Stimulated activated CD8-positive, alpha-beta memory T cell treated with anti-CD3 and anti-CD28 coated beads, Interleukin-12 subunit alpha, Interleukin-12 subunit beta, amount 100 ng/mL, for 24 hours (primary cell): ENCODE results near the gene TSTD1.
A peak's percentile ranks its signal among the peaks of the same experiment; 100 is the strongest.
"Not testable (repeated sequence)": the region's sequence is repeated elsewhere in the genome, so short reads cannot be mapped to it uniquely, and the experiment has no call there.

ENCODE experiments used
- DNase-seq: peaks from one replicate; pipeline ENCODE4 v3.0.0-alpha.2; 2020; ENCODE audit errors: extremely low read depth

TSTD1 gene

DNA sequence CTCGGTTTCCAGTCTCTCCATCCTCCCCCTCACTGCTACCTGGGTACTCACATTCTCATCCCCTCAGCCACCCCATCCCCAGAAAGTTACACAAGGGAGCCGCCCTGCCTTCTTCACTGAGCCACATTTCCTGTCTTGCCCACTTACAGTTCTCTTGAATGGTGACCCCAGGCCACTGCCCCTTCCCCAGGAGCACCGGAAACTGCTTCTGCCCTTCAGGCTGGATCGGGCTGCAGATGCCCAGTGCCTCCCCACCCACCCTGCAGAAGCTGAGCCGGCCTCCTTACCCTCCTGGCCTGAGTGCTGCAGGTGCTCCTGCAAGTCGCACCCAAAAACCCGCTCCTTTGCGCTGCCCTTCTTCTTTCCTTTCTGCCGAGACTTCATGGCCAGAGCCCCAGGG is 30.5 kb upstream of the TSTD1 start:
- no peak for DNase-seq

DNA sequence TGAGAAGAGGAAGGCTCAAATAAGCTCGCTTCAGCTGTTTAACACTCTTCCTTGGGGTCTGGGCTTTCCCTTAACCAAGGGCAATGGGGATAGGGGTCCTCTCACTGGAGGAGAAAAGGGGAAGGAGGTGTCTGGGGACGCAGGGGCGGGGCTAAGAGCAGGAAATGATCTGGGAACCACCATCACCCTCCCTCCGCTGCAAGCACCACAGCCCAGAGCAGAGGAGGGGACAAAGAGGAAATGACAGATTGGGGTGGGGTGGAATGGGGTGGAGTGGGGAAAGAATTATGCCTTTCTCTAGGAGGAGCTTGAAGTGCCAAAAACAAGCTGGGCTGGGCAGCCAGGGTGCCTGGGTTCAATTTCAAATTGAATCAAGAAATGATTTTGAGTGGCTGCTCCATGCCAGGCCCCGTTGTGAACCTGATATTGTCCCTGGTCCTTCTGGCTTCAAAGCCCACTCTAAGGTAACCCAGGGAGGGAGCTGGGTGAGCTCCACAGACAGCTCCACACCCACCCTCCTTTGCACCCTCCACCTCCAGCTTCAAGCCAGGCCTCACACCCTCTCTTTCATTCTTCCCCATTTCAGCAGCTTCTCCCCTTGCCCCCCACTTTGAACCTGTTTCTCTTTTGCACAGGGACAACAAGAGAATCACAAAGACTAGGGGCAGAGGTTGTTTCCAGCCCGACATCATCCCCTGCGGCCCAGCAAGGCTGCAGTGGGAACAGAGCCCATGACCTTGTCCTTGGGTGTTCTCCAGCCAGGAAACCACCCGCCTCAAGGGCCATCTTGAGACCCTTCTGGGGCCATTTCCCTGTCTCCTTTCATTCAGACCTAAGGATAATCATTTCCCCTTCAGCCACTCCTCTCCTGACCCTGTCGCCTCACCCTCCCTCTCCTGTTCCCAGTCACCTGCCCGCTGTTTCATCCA is 29.8 kb upstream of the TSTD1 start:
- DNase-seq = peak; percentile 60

DNA sequence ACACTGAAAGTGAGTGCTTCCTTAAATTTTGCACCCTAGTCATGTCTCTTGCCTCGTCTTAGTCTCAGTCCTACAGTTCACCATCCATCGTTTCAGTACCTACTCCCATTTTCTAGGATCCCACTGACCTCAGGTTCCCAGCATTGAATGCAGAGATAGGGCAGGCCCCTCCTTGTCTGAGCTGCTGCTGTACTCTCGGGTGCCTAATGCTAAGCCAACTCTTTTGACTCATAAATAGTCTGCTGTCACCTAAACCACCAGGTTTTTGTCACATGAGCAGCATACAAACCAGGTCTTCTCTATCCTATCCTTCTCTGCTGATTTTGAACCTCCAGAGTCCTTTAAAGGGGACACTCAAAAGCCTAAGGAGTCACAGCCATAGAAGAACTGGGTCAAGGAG is 27.9 kb upstream of the TSTD1 start:
- no peak for DNase-seq

- not testable (repeated sequence) for DNase-seq
Measured at GRCh38 chr1:161065681-161066080, 26.9 kb upstream of the TSTD1 start.

DNA sequence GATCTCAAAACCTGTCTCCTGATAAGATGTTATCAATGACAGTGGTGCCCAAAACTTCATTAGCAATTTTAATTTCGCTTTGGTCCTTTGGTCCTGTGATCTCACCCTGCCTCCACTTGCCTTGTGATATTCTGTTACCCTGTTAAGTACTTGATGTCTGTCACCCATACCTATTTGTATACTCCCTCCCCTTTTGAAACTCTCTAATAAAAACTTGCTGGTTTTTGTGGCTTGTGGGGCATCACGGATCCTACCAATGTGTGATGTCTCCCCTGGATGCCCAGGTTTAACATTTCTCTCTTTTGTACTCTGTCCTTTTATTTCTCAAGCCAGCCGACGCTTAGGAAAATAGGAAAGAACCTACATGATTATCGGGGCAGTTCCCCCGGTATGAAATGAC is 25.2 kb upstream of the TSTD1 start:
- DNase-seq = not testable (repeated sequence)

GRCh38 chr1:161061419-161061818 is 22.7 kb upstream of the TSTD1 start:
- DNase-seq = no peak

DNA sequence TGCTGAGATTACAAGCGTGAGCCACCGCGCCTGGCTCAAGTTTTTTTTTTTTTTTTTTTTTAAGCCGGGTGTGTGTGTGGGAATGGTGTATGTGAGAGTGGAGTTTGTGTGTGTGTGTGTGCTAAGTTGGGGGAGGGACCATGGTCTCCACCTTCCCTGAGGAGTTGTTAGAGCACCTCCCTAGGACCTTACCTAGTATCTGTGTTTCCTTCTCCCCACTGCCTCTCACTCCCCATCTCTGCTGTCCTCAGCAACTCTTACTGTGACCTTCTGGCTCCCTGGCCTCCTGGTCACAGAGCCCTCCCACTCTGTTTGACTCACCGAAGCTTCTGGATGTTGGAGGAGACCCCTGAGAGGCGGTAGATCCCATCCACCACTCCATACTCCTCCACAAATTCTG is 20.5 kb upstream of the TSTD1 start:
- no peak for DNase-seq

GRCh38 chr1:161054805-161055204 is 16.0 kb upstream of the TSTD1 start:
- no peak for DNase-seq

GRCh38 chr1:161054232-161054631 is 15.5 kb upstream of the TSTD1 start:
- no peak for DNase-seq

GRCh38 chr1:161052899-161053298 is 14.1 kb upstream of the TSTD1 start:
- DNase-seq = no peak

GRCh38 chr1:161051219-161051618 is 12.5 kb upstream of the TSTD1 start:
- no peak for DNase-seq

- DNase-seq = no peak
Measured at GRCh38 chr1:161048949-161049722, 10.4 kb upstream of the TSTD1 start.

GRCh38 chr1:161047436-161048420 is 9.0 kb upstream of the TSTD1 start:
- no peak for DNase-seq

GRCh38 chr1:161046605-161047228 is 8.0 kb upstream of the TSTD1 start:
- DNase-seq = no peak

- peak; percentile 82 for DNase-seq
Measured at GRCh38 chr1:161045736-161046604, 7.2 kb upstream of the TSTD1 start, which contains the start of gene USF1. TSS of gene USF1 (minus strand) at chr1:161045977. CDS start at chr1:161043275, 2,702 bp downstream.

DNA sequence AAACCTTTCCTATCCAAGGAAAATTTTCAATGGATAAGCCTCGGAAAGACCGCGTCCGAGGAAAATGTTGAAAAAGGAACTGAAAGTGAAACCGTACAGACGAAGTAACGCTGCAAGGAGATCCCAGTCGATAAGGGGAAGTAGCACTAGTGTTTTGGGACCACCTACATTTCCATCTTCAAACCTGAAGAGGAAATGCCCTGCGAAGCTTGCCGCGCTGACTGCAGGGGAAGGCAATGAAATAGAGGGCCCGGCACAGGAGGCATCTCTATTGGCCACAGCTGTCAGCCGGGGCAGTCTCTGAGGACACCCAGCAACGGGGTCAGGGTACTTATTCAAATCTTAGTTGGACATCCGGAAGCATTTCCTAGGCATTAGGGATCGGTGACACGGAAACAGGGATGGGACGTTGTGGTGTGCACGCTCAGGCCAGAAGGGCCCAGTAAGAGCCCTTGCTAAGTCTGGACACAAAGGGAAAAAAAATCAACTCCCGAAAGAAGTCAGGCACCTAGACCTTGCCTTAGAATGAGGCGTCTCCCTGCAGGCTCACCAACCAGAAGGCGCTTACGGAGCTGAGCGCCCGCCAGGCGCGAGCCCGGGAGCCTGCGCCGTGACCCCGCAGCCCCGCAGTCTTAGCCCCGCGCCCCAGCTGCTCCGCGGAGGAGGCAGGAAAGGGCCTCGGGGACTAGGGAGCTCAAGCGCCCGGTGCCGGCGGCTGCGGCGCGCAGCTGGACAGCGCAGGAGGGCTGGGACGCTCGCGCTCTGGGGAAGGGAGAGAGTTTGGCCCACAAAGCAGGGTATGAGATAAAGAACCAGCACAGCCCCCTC is 6.4 kb upstream of the TSTD1 start:
- no peak for DNase-seq

- DNase-seq = no peak
Measured at GRCh38 chr1:161044535-161044907, 5.8 kb upstream of the TSTD1 start.

DNA sequence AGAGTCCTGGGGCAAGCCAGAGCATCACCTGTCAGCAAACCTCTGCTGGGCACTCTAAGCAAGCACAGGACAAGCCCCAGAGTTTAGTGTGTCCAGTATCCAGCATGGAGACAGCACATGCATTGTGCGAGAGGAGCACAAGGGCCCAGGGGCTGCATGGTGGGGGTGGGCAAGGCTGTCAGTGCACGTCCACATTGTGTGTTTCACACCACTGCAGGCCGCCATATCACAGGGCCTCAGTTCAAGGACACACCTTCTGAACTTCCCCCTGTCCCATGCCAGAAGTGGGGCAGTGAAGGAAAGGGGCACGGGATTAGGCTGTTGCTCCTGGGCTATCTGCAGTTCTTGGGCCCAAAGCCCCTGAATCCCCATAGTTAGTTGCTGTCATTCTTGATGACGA is 782 bp upstream of the TSTD1 start:
- DNase-seq = no peak

DNA sequence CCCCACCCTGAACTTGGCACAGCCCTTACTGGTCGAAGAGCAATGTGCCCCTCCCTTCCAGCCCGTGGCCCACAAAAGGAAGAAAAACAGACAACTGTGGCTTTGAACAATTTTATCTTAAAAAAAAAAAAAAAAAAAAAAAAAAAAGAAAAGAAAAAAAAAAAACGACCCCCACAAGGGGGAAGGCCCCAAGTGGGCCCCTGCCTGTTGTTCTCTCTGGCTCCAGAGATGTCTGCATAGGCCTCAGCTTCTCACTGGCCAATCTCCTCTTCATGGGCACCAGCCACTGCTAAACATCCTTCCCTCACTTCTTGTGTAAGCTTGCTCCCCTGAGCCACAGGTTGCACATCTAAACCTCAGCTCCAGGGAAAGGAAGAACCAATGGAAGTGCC is 386 bp upstream of the TSTD1 start:
- no peak for DNase-seq
